Fibroblast of villous mesenchyme (primary cell): Measurements from ENCODE around the gene CDK2. TPM values are rescaled to one million over a fixed set of nuclear protein-coding genes. Genes with fewer than 3 reads are reported as not detected.
A peak's percentile ranks its signal among the peaks of the same experiment; 100 is the strongest.
"Not testable (repeated sequence)": the region's sequence is repeated elsewhere in the genome, so short reads cannot be mapped to it uniquely, and the experiment has no call there.

Experiments used
- DNase-seq: peaks from one replicate; pipeline ENCODE4 v3.0.0-alpha.2; 2010; ENCODE audit warnings: low read depth
- H3K4me3 ChIP-seq: 2 replicates; pipeline ENCODE4 v1.5.1; 2011; ENCODE audit warnings: low read depth, mild to moderate bottlenecking, low read length
- CTCF ChIP-seq: IDR thresholded peaks from 2 replicates; pipeline ENCODE4 v1.5.1; 2012; ENCODE audit warnings: low read depth, mild to moderate bottlenecking, low read length; ENCODE audit not compliant: insufficient read depth
- total RNA-seq: library from RNA; depleted of rRNA; stranded (reverse); fragments of >200 nt; gene quantifications from 2 replicates; pipeline ENCODE4 v1.2.3, GENCODE V29; 2012

Gene CDK2
- total RNA-seq, 1 donor, result 51.4 TPM

GRCh38 chr12:56001487-56002100 is 35.0 kb downstream of the CDK2 start:
- DNase-seq, result no peak
- TF ChIP-seq CTCF, result no peak
- H3K4me3 ChIP-seq, result no peak overlapping the region

- H3K4me3 ChIP-seq, DNase-seq: not testable (repeated sequence)
These were observed 36.7 kb downstream of the CDK2 start for GRCh38 chr12:56003376-56003775.

GRCh38 chr12:56004211-56004610 is 37.6 kb downstream of the CDK2 start:
- no peak for TF ChIP-seq CTCF
- no peak for DNase-seq
- H3K4me3 ChIP-seq, result no peak overlapping the region

- DNase-seq, result peak; percentile 16
- TF ChIP-seq CTCF, result no peak
- peak overlapping the region; percentile 72 for H3K4me3 ChIP-seq
These were observed 41.2 kb downstream of the CDK2 start for GRCh38 chr12:56007564-56008559.

GRCh38 chr12:56010111-56010570 is 43.5 kb downstream of the CDK2 start:
- no peak overlapping the region for H3K4me3 ChIP-seq
- peak; percentile 25 for DNase-seq
- TF ChIP-seq CTCF, result no peak

GRCh38 chr12:56011509-56012090 is 45.0 kb downstream of the CDK2 start:
- DNase-seq, result no peak
- no peak for TF ChIP-seq CTCF
- no peak overlapping the region for H3K4me3 ChIP-seq

- H3K4me3 ChIP-seq, result no peak overlapping the region
- no peak for DNase-seq
- no peak for TF ChIP-seq CTCF
These were observed 46.9 kb downstream of the CDK2 start for GRCh38 chr12:56013482-56013881.
